AG10803 (cell line): ENCODE measurements around the gene CYRIA.

ENCODE experiments used
- DNase-seq: peaks from one replicate; pipeline ENCODE4 v3.0.0; 2010; ENCODE audit warnings: low read depth
- H3K4me3 ChIP-seq: 2 replicates; pipeline ENCODE4 v1.5.1; 2011; ENCODE audit warnings: mild to moderate bottlenecking, low read length, control low read depth
- TF ChIP-seq, protein P1 (sequence below): conservative IDR thresholded peaks from 2 replicates; pipeline ENCODE4 v1.5.1; 2011; ENCODE audit warnings: mild to moderate bottlenecking, low read length, control low read depth, inconsistent platforms

Gene CYRIA

GRCh38 chr2:16652296-16653082 lies 13.1 kb downstream of the CYRIA start:
- TF ChIP-seq, protein P1, sequence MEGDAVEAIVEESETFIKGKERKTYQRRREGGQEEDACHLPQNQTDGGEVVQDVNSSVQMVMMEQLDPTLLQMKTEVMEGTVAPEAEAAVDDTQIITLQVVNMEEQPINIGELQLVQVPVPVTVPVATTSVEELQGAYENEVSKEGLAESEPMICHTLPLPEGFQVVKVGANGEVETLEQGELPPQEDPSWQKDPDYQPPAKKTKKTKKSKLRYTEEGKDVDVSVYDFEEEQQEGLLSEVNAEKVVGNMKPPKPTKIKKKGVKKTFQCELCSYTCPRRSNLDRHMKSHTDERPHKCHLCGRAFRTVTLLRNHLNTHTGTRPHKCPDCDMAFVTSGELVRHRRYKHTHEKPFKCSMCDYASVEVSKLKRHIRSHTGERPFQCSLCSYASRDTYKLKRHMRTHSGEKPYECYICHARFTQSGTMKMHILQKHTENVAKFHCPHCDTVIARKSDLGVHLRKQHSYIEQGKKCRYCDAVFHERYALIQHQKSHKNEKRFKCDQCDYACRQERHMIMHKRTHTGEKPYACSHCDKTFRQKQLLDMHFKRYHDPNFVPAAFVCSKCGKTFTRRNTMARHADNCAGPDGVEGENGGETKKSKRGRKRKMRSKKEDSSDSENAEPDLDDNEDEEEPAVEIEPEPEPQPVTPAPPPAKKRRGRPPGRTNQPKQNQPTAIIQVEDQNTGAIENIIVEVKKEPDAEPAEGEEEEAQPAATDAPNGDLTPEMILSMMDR = no peak
- no peak for DNase-seq
- H3K4me3 ChIP-seq = no peak overlapping the region

GRCh38 chr2:16650287-16651249 lies 15.1 kb downstream of the CYRIA start:
- peak overlapping the region; percentile 43 for H3K4me3 ChIP-seq
- TF ChIP-seq, protein P1 = no peak
- DNase-seq = peak; percentile 25

DNA sequence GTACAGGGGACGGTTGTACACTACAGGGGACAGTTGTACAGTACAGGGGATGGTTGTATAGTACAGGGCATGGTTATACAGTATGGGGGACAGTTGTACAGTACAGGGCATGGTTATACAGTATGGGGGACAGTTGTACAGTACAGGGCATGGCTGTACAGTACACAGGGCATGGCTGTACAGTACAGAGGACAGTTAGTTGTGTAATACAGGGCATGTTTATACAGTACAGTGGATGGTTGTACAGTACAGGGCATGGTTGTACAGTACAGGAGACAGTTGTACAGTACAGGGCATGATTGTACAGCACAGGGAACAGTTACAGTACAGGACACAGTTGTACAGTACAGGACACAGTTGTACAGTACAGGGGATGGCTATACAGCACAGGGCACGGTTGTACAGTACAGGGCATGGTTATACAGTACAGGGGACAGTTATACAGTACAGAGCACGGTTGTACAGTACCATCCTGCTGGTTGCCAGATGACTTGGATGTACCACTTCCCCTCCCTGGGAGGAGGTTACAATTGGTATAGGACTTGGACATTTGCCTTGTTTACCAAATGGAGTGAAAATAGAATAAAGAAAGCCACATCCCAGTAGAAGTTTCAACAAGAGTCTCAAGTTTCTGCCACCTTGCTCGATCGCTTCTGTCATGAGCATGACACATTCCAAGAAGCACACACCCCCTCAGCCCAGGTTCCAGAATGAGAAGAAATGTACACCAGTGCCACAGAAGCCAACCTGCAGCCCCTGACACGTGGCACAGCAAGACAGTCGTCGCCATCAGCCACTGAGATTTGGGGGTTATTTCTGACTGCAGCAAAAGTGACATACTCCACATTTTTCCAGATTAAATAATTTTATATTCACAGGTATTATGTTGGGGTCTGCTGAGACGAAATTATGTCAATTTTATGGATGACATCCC lies 16.0 kb downstream of the CYRIA start:
- H3K4me3 ChIP-seq = no peak overlapping the region
- no peak for DNase-seq
- TF ChIP-seq, protein P1 = no peak

DNA sequence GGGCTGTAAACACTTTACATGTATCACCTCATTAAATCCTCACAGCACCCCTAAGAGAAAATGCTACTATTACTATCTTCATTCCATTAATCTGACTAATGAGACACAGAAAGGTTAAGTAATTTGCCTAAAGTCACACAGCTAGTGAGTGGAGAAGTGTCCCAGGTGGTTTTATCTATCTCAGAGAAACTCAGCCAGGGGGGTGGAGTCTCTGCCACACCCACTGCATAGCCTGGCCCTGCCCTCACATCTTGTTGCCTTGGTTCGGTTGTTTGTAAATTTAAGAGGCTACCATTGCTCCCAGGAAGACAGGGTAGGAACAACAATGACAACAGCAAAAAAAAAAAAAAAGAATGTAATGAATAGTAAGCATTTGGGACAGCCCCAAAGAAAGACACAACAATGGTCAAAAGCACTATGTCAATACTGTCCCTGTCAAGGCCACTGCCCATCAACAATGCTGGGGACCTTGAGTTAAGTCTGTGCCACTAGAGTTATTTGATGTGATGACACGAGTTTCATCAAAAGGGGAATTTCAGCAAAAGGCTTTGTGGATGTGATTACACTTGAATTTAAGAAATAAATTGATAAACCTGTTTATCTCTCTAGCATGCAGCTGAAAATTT lies 17.5 kb downstream of the CYRIA start:
- no peak for DNase-seq
- no peak overlapping the region for H3K4me3 ChIP-seq
- TF ChIP-seq, protein P1 = no peak

- TF ChIP-seq, protein P1 = no peak
- no peak for DNase-seq
- H3K4me3 ChIP-seq = no peak overlapping the region
These were observed 19.7 kb downstream of the CYRIA start for GRCh38 chr2:16645775-16646559.
